Suprapubic skin (tissue), 3 donors: ENCODE measurements around the gene VPS41.

Source experiments
- POLR2A ChIP-seq, 2 donors: fragments of 450-650 bp; IDR thresholded peaks; one replicate each; pipeline ENCODE4 v1.6.1; 2017; ENCODE audit warnings: antibody characterized with exemption in 2 of 2, mild to moderate bottlenecking in 2 of 2, moderate library complexity in 2 of 2
- TF ChIP-seq, protein P1 (sequence below), 2 donors: fragments of 200-600 bp in 1 of 2; fragments of 450-650 bp in 1 of 2; sonication (generic) in 1 of 2; IDR thresholded peaks; one replicate each; pipeline ENCODE4 v1.5.1; 2016 to 2019; ENCODE audit warnings: antibody characterized with exemption in 2 of 2, mild to moderate bottlenecking in 1 of 2, moderate library complexity in 1 of 2

- TF ChIP-seq, protein P1, sequence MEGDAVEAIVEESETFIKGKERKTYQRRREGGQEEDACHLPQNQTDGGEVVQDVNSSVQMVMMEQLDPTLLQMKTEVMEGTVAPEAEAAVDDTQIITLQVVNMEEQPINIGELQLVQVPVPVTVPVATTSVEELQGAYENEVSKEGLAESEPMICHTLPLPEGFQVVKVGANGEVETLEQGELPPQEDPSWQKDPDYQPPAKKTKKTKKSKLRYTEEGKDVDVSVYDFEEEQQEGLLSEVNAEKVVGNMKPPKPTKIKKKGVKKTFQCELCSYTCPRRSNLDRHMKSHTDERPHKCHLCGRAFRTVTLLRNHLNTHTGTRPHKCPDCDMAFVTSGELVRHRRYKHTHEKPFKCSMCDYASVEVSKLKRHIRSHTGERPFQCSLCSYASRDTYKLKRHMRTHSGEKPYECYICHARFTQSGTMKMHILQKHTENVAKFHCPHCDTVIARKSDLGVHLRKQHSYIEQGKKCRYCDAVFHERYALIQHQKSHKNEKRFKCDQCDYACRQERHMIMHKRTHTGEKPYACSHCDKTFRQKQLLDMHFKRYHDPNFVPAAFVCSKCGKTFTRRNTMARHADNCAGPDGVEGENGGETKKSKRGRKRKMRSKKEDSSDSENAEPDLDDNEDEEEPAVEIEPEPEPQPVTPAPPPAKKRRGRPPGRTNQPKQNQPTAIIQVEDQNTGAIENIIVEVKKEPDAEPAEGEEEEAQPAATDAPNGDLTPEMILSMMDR (IDR thresholded peaks at IDR 0.05) = no peak
- TF ChIP-seq POLR2A (IDR thresholded peaks at IDR 0.05) = no peak
Measured at GRCh38 chr7:38929460-38930171, 20.6 kb upstream of the VPS41 start.
